ENCODE results near the gene TOP3B.

TOP3B gene

GRCh38 chr22:21939461-21939913 is 43.1 kb downstream of the TOP3B start:
- H3K27ac ChIP-seq, result peak overlapping the region; percentile 87 to 89
- DNase-seq, result no peak
- peaks cover 7 to 53% (median 42%) of the 10 kb centered on the region in 4 donors for H3K4me1 ChIP-seq
- no peaks in the 10 kb centered on the region for H3K27me3 ChIP-seq
- intact Hi-C loops (cut with DNase I; ENCODE audit: low total_unique reads), result loop anchor here (2.0 to 5.0 kb wide), 2 partner anchors 227 to 1308 kb away; no protein-coding TSS in a partner anchor
- peaks cover 0 to 22% (median under 1%) of the 10 kb centered on the region in 3 donors for H3K36me3 ChIP-seq
- TF ChIP-seq, protein P1, sequence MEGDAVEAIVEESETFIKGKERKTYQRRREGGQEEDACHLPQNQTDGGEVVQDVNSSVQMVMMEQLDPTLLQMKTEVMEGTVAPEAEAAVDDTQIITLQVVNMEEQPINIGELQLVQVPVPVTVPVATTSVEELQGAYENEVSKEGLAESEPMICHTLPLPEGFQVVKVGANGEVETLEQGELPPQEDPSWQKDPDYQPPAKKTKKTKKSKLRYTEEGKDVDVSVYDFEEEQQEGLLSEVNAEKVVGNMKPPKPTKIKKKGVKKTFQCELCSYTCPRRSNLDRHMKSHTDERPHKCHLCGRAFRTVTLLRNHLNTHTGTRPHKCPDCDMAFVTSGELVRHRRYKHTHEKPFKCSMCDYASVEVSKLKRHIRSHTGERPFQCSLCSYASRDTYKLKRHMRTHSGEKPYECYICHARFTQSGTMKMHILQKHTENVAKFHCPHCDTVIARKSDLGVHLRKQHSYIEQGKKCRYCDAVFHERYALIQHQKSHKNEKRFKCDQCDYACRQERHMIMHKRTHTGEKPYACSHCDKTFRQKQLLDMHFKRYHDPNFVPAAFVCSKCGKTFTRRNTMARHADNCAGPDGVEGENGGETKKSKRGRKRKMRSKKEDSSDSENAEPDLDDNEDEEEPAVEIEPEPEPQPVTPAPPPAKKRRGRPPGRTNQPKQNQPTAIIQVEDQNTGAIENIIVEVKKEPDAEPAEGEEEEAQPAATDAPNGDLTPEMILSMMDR (IDR thresholded peaks at IDR 0.05), result no peak
- H3K4me3 ChIP-seq, result no peak overlapping the region
- H3K9me3 ChIP-seq, result no peaks in the 10 kb centered on the region

GRCh38 chr22:21938906-21939305 is 43.7 kb downstream of the TOP3B start:
- Histone ChIP-seq H3K9me3 (no peaks in the 10 kb centered on the region), H3K4me1 (peaks cover 7 to 53% (median 42%) of the 10 kb centered on the region in 4 donors), H3K27ac (peak overlapping the region; percentile 87 to 89)

DNA sequence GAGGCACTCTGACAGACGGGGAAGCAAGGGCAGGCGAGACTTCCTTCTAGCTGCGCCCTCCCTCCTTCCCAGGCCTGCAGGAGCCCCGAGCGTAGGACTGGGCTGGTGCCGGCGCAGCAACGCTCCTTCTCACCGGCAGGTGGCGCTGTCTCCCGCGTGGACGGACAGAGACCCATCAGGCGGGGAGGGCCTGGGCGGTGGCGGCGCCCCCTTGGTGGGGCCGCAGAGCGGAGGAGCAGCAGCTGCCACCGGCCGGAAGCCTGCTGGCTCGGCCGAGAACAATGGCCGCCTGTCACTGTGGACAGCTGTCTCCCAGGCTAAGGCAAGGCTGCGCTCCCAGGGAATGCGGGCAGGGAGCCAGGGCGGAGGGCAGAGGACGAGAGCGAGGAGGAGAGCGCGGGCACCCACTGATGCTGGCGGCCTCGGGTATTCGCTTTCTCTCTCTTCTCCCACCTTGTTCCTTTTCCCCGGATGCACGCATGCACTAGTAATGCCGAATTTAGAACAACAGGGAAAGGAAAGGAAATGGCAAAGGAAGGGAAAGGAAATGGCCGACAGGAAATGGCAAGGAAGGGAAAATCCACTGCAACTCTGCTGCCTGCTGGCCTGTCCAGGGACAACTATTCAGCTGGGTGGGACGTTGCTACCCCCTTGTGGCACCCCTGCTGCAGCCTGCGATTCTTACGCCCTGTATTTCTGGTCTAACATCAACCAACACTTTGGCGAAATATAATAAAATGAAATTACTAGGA is 44.3 kb downstream of the TOP3B start:
- H3K36me3 ChIP-seq, result peaks cover 0 to 21% (median 3%) of the 10 kb centered on the region in 3 donors
- peak; percentile 92 to 96 for DNase-seq
- peak overlapping the region; percentile 87 to 89 for H3K27ac ChIP-seq
- H3K27me3 ChIP-seq, result no peaks in the 10 kb centered on the region
- TF ChIP-seq, protein P1 (IDR thresholded peaks at IDR 0.05), result peak; percentile 94 to 99
- no peaks in the 10 kb centered on the region for H3K9me3 ChIP-seq
- peak overlapping the region; percentile 60 to 74 for H3K4me3 ChIP-seq
- H3K4me1 ChIP-seq, result peaks cover 7 to 53% (median 42%) of the 10 kb centered on the region in 4 donors
- intact Hi-C loops (cut with DNase I; ENCODE audit: low total_unique reads), result loop anchor here (2.0 to 5.0 kb wide), 2 partner anchors 225 to 1309 kb away; no protein-coding TSS in a partner anchor

More at GRCh38 chr22:21938906-21939305, 43.7 kb downstream of the TOP3B start:
- Histone ChIP-seq H3K27me3 (no peaks in the 10 kb centered on the region), H3K4me3 (peak overlapping the region in 1 of 2 donors; percentile 74), H3K36me3 (peaks cover 0 to 20% (median 0%) of the 10 kb centered on the region in 3 donors)
- intact Hi-C loops (cut with DNase I; ENCODE audit: low total_unique reads), result loop anchor here (2.0 to 5.0 kb wide), 2 partner anchors 226 to 1308 kb away; no protein-coding TSS in a partner anchor
- no peak for DNase-seq
- TF ChIP-seq, protein P1 (IDR thresholded peaks at IDR 0.05), result no peak

DNA sequence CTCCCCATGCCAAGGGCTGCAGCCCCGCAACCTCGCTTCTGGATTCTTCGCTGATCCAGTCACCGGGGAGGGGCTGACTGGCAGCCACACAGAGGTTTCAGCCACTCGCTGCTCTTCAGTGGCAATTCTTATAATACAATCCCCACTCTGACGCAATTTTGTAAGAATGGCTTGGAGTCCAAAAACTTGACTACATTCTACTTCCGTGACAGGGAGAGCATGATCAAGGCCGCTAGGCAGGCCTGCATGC is 44.8 kb downstream of the TOP3B start:
- DNase-seq, result no peak
- Histone ChIP-seq H3K27ac (peak overlapping the region; percentile 87 to 89), H3K27me3 (no peaks in the 10 kb centered on the region), H3K9me3 (no peaks in the 10 kb centered on the region), H3K36me3 (peaks cover 3 to 26% (median 8%) of the 10 kb centered on the region in 3 donors), H3K4me1 (peaks cover 7 to 48% (median 39%) of the 10 kb centered on the region in 4 donors), H3K4me3 (peak overlapping the region; percentile 60 to 74)
- intact Hi-C loops (cut with DNase I; ENCODE audit: low total_unique reads), result loop anchor here (2.0 to 5.0 kb wide), 2 partner anchors 225 to 1310 kb away; no protein-coding TSS in a partner anchor
- TF ChIP-seq, protein P1 (IDR thresholded peaks at IDR 0.05), result no peak

- DNase-seq, result peak; percentile 46 to 72
- no peaks in the 10 kb centered on the region for H3K27me3 ChIP-seq
- H3K36me3 ChIP-seq, result peaks cover 3 to 32% (median 13%) of the 10 kb centered on the region in 3 donors
- intact Hi-C loops (cut with DNase I; ENCODE audit: low total_unique reads), result loop anchor here (5.0 kb wide), 1 partner anchor 1310 kb away; no protein-coding TSS in a partner anchor
- H3K27ac ChIP-seq, result peak overlapping the region; percentile 87 to 89
- peaks cover 7 to 43% (median 34%) of the 10 kb centered on the region in 4 donors for H3K4me1 ChIP-seq
- peak overlapping the region; percentile 60 to 74 for H3K4me3 ChIP-seq
- TF ChIP-seq, protein P1 (IDR thresholded peaks at IDR 0.05), result no peak
- H3K9me3 ChIP-seq, result no peaks in the 10 kb centered on the region
These were observed 45.4 kb downstream of the TOP3B start for GRCh38 chr22:21937041-21937820.

All from tibial artery (tissue), 4 donors.